ENCODE measurements around the gene PRM1. TPM values are rescaled to one million over a fixed set of nuclear protein-coding genes. Genes with fewer than 3 reads are reported as not detected.
A peak's percentile ranks its signal among the peaks of the same experiment; 100 is the strongest.

PRM1 gene
- total and polyA plus RNA-seq, 2 of the 13 experiments (the other 11 are each of a cell fraction or from before 2014, with no cell fraction given) = not detected

- no peak for TF ChIP-seq SNAPC4 (CRISPR knock-in tag; IDR thresholded peaks at IDR 0.05)
- TF ChIP-seq EP300 (IDR thresholded peaks at IDR 0.05; ENCODE audit: low read depth in 2 of 2, low read length in 2 of 2) = no peak
- no peak for TF ChIP-seq EP300 (CRISPR knock-in tag; IDR thresholded peaks at IDR 0.05; ENCODE audit: borderline replicate concordance)
- no peak for TF ChIP-seq ONECUT2 (CRISPR knock-in tag; IDR thresholded peaks at IDR 0.05)
- no peak for TF ChIP-seq ZNF354B (CRISPR knock-in tag; IDR thresholded peaks at IDR 0.05)
- no peak for TF ChIP-seq ZNF441 (CRISPR knock-in tag; IDR thresholded peaks at IDR 0.05; ENCODE audit: borderline replicate concordance)
- TF ChIP-seq ZBTB44 (CRISPR knock-in tag; IDR thresholded peaks at IDR 0.05) = no peak
- TF ChIP-seq LBX2 (CRISPR knock-in tag; IDR thresholded peaks at IDR 0.05; ENCODE audit: borderline replicate concordance) = no peak
- no peak for TF ChIP-seq MYNN (CRISPR knock-in tag; IDR thresholded peaks at IDR 0.05; ENCODE audit: low read depth)
- TF ChIP-seq SAFB2 (CRISPR knock-in tag; IDR thresholded peaks at IDR 0.05; ENCODE audit: borderline replicate concordance, low read depth) = no peak
- no peak for TF ChIP-seq ZNF660 (CRISPR knock-in tag; IDR thresholded peaks at IDR 0.05; ENCODE audit: borderline replicate concordance, low read depth)
- no peak for TF ChIP-seq RCOR2 (CRISPR knock-in tag; IDR thresholded peaks at IDR 0.05)
- TF ChIP-seq ARID5B (CRISPR knock-in tag; IDR thresholded peaks at IDR 0.05) = no peak
- TF ChIP-seq ZNF567 (CRISPR knock-in tag; IDR thresholded peaks at IDR 0.05; ENCODE audit: borderline replicate concordance) = 0 out of 2 replicates have a peak, but pooled peaks have one; percentile 28
- no peak for TF ChIP-seq SNAPC2 (CRISPR knock-in tag; IDR thresholded peaks at IDR 0.05)
- no peak for TF ChIP-seq ZNF276 (CRISPR knock-in tag; IDR thresholded peaks at IDR 0.05; ENCODE audit: low read depth)
Observed at GRCh38 chr16:11299865-11300559, 18.9 kb upstream of the PRM1 start (continued).
